A549 treated with GW870086 at 1 μM for 4 hours (cell line): ENCODE data around the gene FOXA2. TPM values are rescaled to one million over a fixed set of nuclear protein-coding genes. Genes with fewer than 3 reads are reported as not detected.

ENCODE experiments used
- total RNA-seq: library from RNA; stranded (reverse); fragments of 200-300 nt; extraction: Qiagen RNA extraction; gene quantifications from 5 replicates; pipeline ENCODE4 v1.2.3, GENCODE V29; 2022; ENCODE audit warnings: low read depth

FOXA2 gene
- 12.4 to 19.1 TPM (median 17.8 TPM) in 5 replicates for total RNA-seq

GRCh38 chr20:22584522-22584921 lies at the start of gene FOXA2:
TSS of gene FOXA2 (minus strand) at chr20:22584572. CDS start at chr20:22584278, 294 bp downstream.

